Caki2 (cell line): ENCODE measurements around the gene SLC6A9. TPM values are rescaled to one million over a fixed set of nuclear protein-coding genes. Genes with fewer than 3 reads are reported as not detected.

Source experiments
- total RNA-seq: library from RNA; depleted of rRNA; stranded (reverse); fragments of >200 nt; shearing (Covaris generic); gene quantifications from 2 replicates; pipeline ENCODE4 v1.2.3, GENCODE V29; 2014; ENCODE audit warnings: low replicate concordance; rRNA removed

SLC6A9 gene
- total RNA-seq, 1 experiment from 2014 or later, result 0.20 TPM

Other genes with a start within 250 kb of the SLC6A9 start
- not detected in 2 replicates for gene ARTN, start 97.7 kb downstream of the SLC6A9 start, total RNA-seq
- 16.9 and 21.3 TPM in 2 replicates for gene IPO13, start 84.5 kb downstream of the SLC6A9 start, total RNA-seq
- gene DPH2, start 61.5 kb downstream of the SLC6A9 start, total RNA-seq, result 29.0 and 54.5 TPM in 2 replicates
- 144 and 201 TPM in 2 replicates for gene ATP6V0B, start 56.5 kb downstream of the SLC6A9 start, total RNA-seq
- 75.2 and 88.9 TPM in 2 replicates for gene B4GALT2, start 52.3 kb downstream of the SLC6A9 start, total RNA-seq
- gene CCDC24, start 39.9 kb downstream of the SLC6A9 start, total RNA-seq, result 24.9 and 31.2 TPM in 2 replicates
- gene KLF17, start 87.4 kb upstream of the SLC6A9 start, total RNA-seq, result not detected in 2 replicates
- not detected in 2 replicates for gene KLF18, start 110.2 kb upstream of the SLC6A9 start, total RNA-seq
- 45.5 and 58.7 TPM in 2 replicates for gene DMAP1, start 182.0 kb upstream of the SLC6A9 start, total RNA-seq